SU-DHL-6 (cell line): ENCODE data around the gene RGS21.

Experiments
- H2AFZ ChIP-seq: fragments of 200-600 bp; sonication (generic); 2 replicates; pipeline ENCODE4 v1.6.1; 2014; ENCODE audit warnings: low read depth, mild to moderate bottlenecking, moderate library complexity, mixed read lengths, antibody characterized with exemption, low read length; ENCODE audit not compliant: severe bottlenecking
- H3F3A ChIP-seq: fragments of 200-600 bp; shearing (Covaris generic); 2 replicates; pipeline ENCODE4 v1.6.0; 2016; ENCODE audit warnings: antibody characterized with exemption, mild to moderate bottlenecking; ENCODE audit not compliant: insufficient read depth
- H3K27ac ChIP-seq: fragments of 200-600 bp; sonication (generic); 2 replicates; pipeline ENCODE4 v1.5.1; 2016; ENCODE audit warnings: low read depth, mild to moderate bottlenecking, low read length, moderate library complexity, mixed read lengths
- H3K27me3 ChIP-seq: fragments of 200-600 bp; sonication (generic), shearing (Covaris generic); 2 replicates; pipeline ENCODE4 v1.6.0; 2014; ENCODE audit warnings: mild to moderate bottlenecking, low read length
- H3K36me3 ChIP-seq: fragments of 200-600 bp; sonication (generic); 2 replicates; pipeline ENCODE4 v1.6.1; 2014; ENCODE audit warnings: mild to moderate bottlenecking, low read length, mixed read lengths
- H3K4me2 ChIP-seq: fragments of 300-600, 200-600 bp; shearing (Covaris generic), sonication (generic); 2 replicates; pipeline ENCODE4 v1.6.0; 2014; ENCODE audit warnings: low read length, low read depth, mild to moderate bottlenecking; ENCODE audit not compliant: poor library complexity, severe bottlenecking
- H3K4me3 ChIP-seq: fragments of 200-600 bp; sonication (generic); 2 replicates; pipeline ENCODE4 v1.5.1; 2014; ENCODE audit warnings: antibody characterized with exemption, low read length, mild to moderate bottlenecking, mixed read lengths; ENCODE audit not compliant: insufficient read depth, poor library complexity, severe bottlenecking
- H3K79me2 ChIP-seq: fragments of 200-600 bp; sonication (generic); 2 replicates; pipeline ENCODE4 v1.6.1; 2014; ENCODE audit warnings: mild to moderate bottlenecking, low read length, moderate library complexity; ENCODE audit not compliant: insufficient read depth
- H3K9ac ChIP-seq: fragments of 200-600 bp; sonication (generic); 2 replicates; pipeline ENCODE4 v1.7.0; 2014; ENCODE audit warnings: mild to moderate bottlenecking, low read length
- H3K9me2 ChIP-seq: fragments of 200-600 bp; sonication (generic); replicated peaks from 2 replicates; pipeline ENCODE4 v1.6.1; 2014; ENCODE audit warnings: low read length; ENCODE audit not compliant: insufficient read depth
- H3K9me3 ChIP-seq: fragments of 200-600 bp; sonication (generic); 2 replicates; pipeline ENCODE4 v1.6.1; 2014; ENCODE audit warnings: low read length, mixed read lengths; ENCODE audit not compliant: insufficient read depth
- H4K20me1 ChIP-seq: fragments of 200-600 bp; sonication (generic); 2 replicates; pipeline ENCODE4 v1.6.1; 2014; ENCODE audit warnings: low read depth, mild to moderate bottlenecking, antibody characterized with exemption, low read length, moderate library complexity, mixed read lengths
- CTCF ChIP-seq: fragments of 200-600 bp; sonication (generic); IDR thresholded peaks from one replicate; pipeline ENCODE4 v1.5.1; 2017; ENCODE audit warnings: antibody characterized with exemption, mild to moderate bottlenecking, low read length, moderate library complexity; ENCODE audit not compliant: insufficient read depth, poor library complexity, severe bottlenecking
- EZH2phosphoT487 ChIP-seq: fragments of 200-600 bp; sonication (generic), shearing (Covaris generic); conservative IDR thresholded peaks from 2 replicates; pipeline ENCODE4 v1.6.1; 2018; ENCODE audit warnings: mild to moderate bottlenecking, antibody characterized with exemption, low read length, moderate library complexity, mixed read lengths

Gene RGS21

DNA sequence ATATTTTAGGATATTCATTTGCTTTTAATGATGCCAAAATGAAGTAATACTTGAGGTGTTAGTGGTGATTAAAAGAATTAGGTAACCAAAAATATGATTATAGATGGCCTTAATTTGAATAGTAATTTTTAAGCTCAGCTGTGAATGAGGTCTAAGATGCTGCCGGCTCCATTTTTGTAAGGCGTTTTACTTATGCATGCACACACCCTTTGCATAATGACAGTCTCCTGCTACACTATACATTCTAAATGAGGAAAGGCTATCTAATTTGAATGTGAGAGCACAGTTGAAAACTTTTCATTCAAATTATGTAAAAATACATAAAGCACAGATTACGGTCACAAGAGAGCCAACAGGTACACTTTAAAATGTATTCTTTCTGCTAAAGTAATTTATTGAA is 41.6 kb downstream of the RGS21 start:
- TF ChIP-seq EZH2phosphoT487 (no peak), CTCF (no peak)
- Histone ChIP-seq H3K9me3 (no peaks in the 10 kb centered on the region), H3K36me3 (no peaks in the 10 kb centered on the region), H3K4me3 (no peak overlapping the region), H3K79me2 (no peaks in the 10 kb centered on the region), H3K27me3 (no peaks in the 10 kb centered on the region), H4K20me1 (no peaks in the 10 kb centered on the region), H3F3A (no peaks in the 10 kb centered on the region), H3K9ac (no peak overlapping the region), H3K9me2 (no peaks in the 10 kb centered on the region), H3K27ac (no peak overlapping the region), H3K4me2 (no peak overlapping the region), H2AFZ (no peak overlapping the region)

GRCh38 chr1:192358822-192359221 is 42.0 kb downstream of the RGS21 start:
- TF ChIP-seq EZH2phosphoT487: no peak
- no peak for TF ChIP-seq CTCF

GRCh38 chr1:192363177-192363576 is 46.4 kb downstream of the RGS21 start:
- Histone ChIP-seq H3K4me2 (no peak overlapping the region), H3K27me3 (no peaks in the 10 kb centered on the region), H3F3A (no peaks in the 10 kb centered on the region), H3K27ac (no peak overlapping the region), H2AFZ (no peak overlapping the region), H3K9me2 (no peaks in the 10 kb centered on the region), H3K9ac (no peak overlapping the region), H3K79me2 (no peaks in the 10 kb centered on the region), H3K36me3 (no peaks in the 10 kb centered on the region), H4K20me1 (no peaks in the 10 kb centered on the region), H3K4me3 (no peak overlapping the region), H3K9me3 (no peaks in the 10 kb centered on the region)
- no peak for TF ChIP-seq CTCF
- TF ChIP-seq EZH2phosphoT487: no peak

More at GRCh38 chr1:192358822-192359221, 42.0 kb downstream of the RGS21 start:
- no peak overlapping the region for H3K4me2 ChIP-seq
- no peak overlapping the region for H3K9ac ChIP-seq
- no peaks in the 10 kb centered on the region for H3K27me3 ChIP-seq
- H3K4me3 ChIP-seq: no peak overlapping the region
- no peaks in the 10 kb centered on the region for H4K20me1 ChIP-seq
- no peak overlapping the region for H2AFZ ChIP-seq
- H3K9me2 ChIP-seq: no peaks in the 10 kb centered on the region
- no peaks in the 10 kb centered on the region for H3K9me3 ChIP-seq
- H3K79me2 ChIP-seq: no peaks in the 10 kb centered on the region
- H3K36me3 ChIP-seq: no peaks in the 10 kb centered on the region
- H3F3A ChIP-seq: no peaks in the 10 kb centered on the region
- H3K27ac ChIP-seq: no peak overlapping the region

DNA sequence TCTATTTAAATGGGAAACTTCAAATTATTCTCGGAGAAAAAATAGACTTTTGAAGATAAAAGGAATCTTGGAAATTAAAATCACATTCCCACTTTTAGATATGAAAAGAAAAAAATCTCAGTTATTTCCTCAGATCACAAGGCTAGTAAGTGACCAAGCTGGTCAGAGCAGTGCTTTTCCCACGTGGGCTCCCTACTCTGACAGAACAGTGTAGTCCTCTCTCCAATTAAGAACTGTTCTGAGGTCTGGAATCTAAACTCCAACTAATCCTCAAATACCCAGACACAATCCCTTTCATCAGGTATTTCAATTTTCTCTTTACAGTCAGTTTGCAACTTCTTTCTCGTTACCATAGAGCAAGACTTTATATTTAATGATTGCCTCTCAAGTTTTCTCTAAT is 50.6 kb downstream of the RGS21 start:
- H3K79me2 ChIP-seq: no peaks in the 10 kb centered on the region
- no peaks in the 10 kb centered on the region for H3K27me3 ChIP-seq
- H3K9ac ChIP-seq: no peak overlapping the region
- no peaks in the 10 kb centered on the region for H3K9me2 ChIP-seq
- no peaks in the 10 kb centered on the region for H3K36me3 ChIP-seq
- no peak overlapping the region for H3K4me2 ChIP-seq
- no peak overlapping the region for H3K4me3 ChIP-seq
- no peaks in the 10 kb centered on the region for H3F3A ChIP-seq
- no peaks in the 10 kb centered on the region for H4K20me1 ChIP-seq
- H3K27ac ChIP-seq: no peak overlapping the region
- no peak overlapping the region for H2AFZ ChIP-seq
- TF ChIP-seq CTCF: no peak
- no peak for TF ChIP-seq EZH2phosphoT487
- H3K9me3 ChIP-seq: no peaks in the 10 kb centered on the region
